NCI-H2081 treated with DMSO at 0.1 percent for 48 hours (cell line): ENCODE results near the gene MLLT10.

Experiments used
- DNase-seq: peaks from one replicate; lab custom pipeline; 2025; lab: John Stamatoyannopoulos, UW

The MLLT10 gene

GRCh38 chr10:21737106-21737505 is 203.1 kb downstream of the MLLT10 start:
- DNase-seq: no peak

GRCh38 chr10:21740989-21741388 is 207.0 kb downstream of the MLLT10 start:
- no peak for DNase-seq

GRCh38 chr10:21742740-21743412 is 208.8 kb downstream of the MLLT10 start:
- DNase-seq: no peak

DNA sequence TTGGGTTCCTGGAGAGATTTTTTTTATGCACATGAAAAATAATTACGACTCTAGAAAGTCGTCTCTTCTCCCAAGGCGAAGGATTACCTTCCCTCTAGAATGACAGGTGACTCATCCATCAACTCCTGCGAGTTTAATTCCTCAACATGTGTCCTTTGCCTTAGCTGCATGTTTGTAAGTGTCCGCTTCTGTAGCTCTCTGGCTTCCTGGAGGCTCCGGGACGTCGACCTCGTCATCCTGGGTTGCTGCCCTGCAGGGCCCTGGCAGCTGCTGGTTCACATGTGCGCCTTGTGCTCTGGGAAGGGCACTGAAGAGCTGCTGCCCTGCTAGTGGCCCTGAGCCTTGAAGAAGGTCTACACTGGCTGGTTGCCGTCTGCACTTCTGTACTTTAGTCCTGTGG is 210.2 kb downstream of the MLLT10 start:
- DNase-seq: no peak

GRCh38 chr10:21746118-21746517 is 212.1 kb downstream of the MLLT10 start:
- DNase-seq: no peak

- DNase-seq: no peak
These were observed 213.8 kb downstream of the MLLT10 start for GRCh38 chr10:21747809-21748208.

GRCh38 chr10:21749788-21750187 is 215.8 kb downstream of the MLLT10 start:
- DNase-seq: no peak

DNA sequence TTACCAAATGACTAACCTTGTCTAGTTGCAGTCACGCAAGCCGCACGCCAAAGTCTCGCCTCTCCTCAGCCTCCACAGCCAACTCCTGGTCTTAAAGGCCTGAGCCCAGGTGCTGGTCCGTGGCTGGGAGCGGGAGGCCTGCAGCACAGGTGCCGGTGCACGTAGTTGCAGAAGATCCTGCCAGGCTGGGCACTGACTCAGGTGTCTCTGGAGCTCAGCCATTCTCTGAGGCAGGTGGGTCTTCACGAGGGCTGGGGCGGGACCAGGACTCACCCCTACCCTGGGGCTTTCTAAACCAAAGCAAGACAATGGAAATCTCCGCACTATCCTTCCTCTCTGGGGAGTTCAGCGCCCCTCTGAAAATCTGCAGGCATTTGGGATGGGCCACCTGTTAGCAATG is 216.4 kb downstream of the MLLT10 start:
- no peak for DNase-seq

- DNase-seq: no peak
These were observed 217.6 kb downstream of the MLLT10 start for GRCh38 chr10:21751341-21752310.

DNA sequence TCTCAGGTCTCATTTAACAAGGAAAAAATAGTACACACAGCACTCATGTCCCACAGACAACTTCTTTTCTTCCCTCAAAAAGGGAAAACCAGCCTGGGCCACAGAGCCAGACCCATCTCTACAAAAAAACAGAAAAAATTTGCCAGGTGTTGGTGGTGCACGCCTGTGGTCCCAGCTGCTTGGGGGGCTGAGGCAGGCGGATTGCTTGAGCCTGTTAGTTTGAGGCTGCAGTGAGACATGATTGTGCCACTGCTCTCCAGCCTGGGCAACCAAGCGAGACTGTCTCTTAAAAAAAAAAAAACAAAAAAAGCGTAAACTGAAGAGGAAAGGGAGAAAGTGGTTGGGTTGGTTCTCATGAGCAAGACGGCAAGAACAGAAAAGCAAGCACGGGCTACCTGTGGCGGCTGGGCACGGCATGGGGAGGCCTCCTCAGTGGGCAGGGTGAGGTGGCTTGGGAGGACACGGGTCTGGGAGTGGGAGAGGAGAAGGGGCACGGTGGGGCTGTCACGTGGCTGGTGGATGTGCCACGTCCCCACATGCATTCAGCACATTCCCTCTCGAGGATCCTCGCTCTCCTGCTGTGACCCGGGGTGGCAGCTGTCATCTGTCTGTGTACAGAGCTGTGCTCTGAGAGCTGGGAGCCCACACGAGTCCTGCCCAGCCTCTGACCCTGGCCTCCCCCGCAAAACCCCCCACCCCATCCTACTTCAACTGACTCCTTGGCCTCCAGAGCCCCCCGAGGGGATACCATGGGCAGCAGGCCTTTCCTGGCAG is 219.7 kb downstream of the MLLT10 start:
- DNase-seq: no peak

GRCh38 chr10:21754410-21755011 is 220.5 kb downstream of the MLLT10 start:
- no peak for DNase-seq

DNA sequence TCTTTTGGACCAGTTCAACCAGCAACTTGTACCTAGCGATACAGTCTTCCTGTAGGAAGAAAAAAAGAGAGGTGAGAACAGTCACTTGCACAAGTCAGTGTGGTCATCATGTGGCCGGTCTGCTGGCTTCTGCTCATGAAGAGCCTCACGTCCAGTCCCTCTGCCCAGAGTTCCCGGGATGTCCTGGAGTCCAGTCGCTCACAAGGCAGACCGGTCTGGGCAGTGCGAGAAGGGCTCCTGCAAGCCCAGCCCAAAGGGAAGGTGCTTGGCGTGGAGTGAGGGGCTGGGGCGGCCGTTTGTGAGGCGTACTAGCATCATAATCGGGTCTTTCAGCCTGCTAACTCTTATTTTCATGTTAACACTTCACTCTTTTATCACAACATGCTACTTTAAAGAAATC is 222.7 kb downstream of the MLLT10 start:
- DNase-seq: no peak

DNA sequence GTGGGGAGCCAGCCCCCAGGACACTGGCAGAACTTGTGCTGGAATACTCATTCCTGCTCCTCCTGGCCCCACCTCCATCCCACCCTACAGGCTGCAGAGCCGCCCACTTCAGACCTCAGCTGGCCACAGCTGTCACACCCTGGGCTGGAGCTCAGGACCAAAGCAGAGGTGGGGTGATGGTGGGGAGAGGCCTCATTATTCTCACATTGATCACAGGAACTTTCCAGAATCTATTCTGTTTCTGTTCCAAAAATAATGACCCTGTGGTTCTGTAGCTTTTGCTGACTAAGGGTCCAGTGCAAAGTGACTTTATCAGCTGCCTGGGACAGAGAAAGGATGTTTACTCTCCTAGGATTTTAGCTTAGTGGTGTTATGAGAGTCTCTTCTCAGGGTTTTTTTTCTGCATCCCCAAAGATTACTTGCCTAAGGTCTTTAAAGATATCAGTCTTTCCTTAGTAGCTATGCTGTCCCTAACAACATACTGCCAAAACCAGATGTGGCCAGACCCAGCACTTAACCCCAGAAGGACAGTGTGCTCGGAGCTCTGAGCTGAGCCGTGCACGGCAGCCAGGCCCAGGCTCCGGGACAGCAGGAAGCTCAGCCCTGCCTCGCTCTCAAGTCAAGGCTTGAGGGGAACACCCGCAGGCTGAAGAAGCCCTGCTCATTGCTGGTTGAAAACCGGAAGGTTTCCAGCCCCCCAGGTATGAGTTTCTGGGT is 223.3 kb downstream of the MLLT10 start:
- DNase-seq: no peak

- DNase-seq: no peak
These were observed 224.2 kb downstream of the MLLT10 start for GRCh38 chr10:21758239-21758638.

DNA sequence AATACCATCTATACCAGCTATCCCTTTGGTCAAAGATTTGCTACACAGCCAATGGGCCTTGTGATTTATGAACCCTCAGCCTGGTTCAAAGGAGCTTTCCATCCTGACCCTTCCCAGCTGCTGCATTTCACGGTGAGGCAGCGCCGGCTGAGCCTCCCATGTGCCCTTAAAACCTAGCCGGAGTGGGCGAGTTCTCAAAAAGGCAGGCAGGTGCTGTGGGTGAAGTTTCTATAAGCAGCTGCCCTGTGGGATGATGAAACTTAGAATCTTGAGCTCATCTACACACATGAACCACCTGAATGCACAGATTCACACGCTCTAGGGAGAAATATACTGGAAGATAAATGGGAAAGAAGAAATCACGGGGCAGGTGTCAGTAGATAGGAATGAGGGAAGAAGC is 224.7 kb downstream of the MLLT10 start:
- no peak for DNase-seq

GRCh38 chr10:21759232-21759631 is 225.2 kb downstream of the MLLT10 start:
- DNase-seq: no peak

GRCh38 chr10:21760332-21760731 is 226.3 kb downstream of the MLLT10 start:
- DNase-seq: no peak

GRCh38 chr10:21764466-21765189 is 230.6 kb downstream of the MLLT10 start:
- DNase-seq: no peak

DNA sequence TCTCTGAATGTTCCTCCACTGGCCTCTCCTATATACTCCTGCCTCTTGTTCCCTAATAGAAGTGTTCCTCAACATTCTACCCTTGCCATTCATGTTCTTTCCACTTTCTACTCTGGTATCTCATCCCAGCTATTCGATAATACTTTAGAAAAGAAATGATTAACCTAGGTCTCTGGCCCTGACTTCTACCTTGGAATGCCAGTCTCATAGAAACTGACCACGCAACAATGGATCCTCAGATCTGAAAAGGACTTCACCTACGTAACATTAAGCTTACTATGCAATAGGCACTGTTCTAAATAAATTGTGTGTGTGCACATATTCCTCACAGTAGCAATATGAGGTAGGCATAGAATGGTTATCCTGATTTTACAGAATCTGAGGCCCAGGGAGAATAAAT is 235.0 kb downstream of the MLLT10 start:
- no peak for DNase-seq

DNA sequence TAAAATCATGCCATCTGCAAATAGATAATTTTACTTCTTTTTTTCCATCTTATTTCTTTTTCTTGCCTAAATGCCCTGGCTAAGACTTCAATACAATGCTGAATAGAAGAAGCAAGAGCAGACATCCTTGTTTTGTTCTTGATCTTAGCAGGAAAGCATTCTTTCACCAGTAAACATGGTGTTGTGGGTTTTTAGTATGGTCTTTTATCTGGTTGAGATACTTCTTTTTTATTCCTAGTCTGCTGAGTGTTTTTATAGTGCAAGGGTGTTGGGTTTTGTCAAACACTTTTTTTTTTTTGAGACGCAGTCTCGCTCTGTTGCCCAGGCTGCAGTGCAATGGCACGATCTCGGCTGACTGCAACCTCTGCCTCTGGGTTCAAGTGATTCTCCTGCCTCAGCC is 237.2 kb downstream of the MLLT10 start:
- DNase-seq: no peak

- no peak for DNase-seq
These were observed 242.9 kb downstream of the MLLT10 start for GRCh38 chr10:21776883-21777282.
